ENCODE data around the gene CPNE4.
"Not testable (repeated sequence)": the region's sequence is repeated elsewhere in the genome, so short reads cannot be mapped to it uniquely, and the experiment has no call there.

Gene CPNE4

GRCh38 chr3:131960324-131960723 lies 74.5 kb downstream of the CPNE4 start:
- DNase-seq (ENCODE audit: low read depth in 2 of 2): no peak

DNA sequence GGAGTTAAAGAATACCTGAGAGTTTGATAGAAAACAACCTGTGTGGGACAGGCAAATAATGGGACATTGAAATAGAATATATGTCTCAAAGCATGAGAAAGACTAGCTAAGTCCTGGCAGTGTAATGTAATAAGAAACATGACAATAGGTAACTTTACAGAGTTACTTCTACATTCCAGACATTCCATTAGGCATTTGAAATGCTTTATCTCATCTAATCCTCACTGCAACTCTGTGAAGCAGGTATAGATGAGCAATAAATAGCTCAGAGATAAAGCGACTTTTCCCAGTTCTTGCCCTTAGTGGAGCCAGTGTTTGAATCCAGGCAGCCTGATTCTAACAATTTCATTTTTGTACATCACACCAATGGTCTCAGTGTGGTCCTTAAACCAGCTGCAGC lies 76.8 kb downstream of the CPNE4 start:
- DNase-seq (ENCODE audit: low read depth in 2 of 2): no peak

GRCh38 chr3:131957511-131957910 lies 77.3 kb downstream of the CPNE4 start:
- DNase-seq (ENCODE audit: low read depth in 2 of 2): no peak

- no peak for DNase-seq (ENCODE audit: low read depth in 2 of 2)
These were observed 86.0 kb downstream of the CPNE4 start for GRCh38 chr3:131948806-131949205.

GRCh38 chr3:131944676-131945075 lies 90.1 kb downstream of the CPNE4 start:
- no peak for DNase-seq (ENCODE audit: low read depth in 2 of 2)

- DNase-seq (ENCODE audit: low read depth in 2 of 2): no peak
These were observed 101.1 kb downstream of the CPNE4 start for GRCh38 chr3:131933665-131934064.

GRCh38 chr3:131928593-131928992 lies 106.2 kb downstream of the CPNE4 start:
- DNase-seq (ENCODE audit: low read depth in 2 of 2): no peak

GRCh38 chr3:131925571-131925970 lies 109.2 kb downstream of the CPNE4 start:
- DNase-seq (ENCODE audit: low read depth in 2 of 2): no peak

DNA sequence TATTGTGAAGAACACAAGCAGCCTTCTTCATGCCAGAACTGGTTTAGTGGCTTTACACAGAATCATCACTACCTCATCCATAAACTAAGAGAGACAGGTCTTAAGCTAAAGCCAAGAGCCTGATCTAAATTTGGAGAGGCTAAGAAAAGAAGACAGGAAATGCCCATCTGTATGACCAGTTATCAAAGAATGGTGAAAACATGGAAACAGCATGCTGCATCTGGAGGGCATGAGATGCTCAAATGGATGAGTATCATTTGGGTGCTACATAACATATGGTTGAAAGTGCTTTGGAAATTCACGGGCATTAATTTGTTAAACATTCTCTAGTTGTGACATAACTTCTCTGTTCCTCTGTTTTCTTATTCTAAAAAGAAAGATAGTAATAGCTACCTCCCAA lies 112.5 kb downstream of the CPNE4 start:
- DNase-seq (ENCODE audit: low read depth in 2 of 2): no peak

- no peak for DNase-seq (ENCODE audit: low read depth in 2 of 2)
These were observed 117.8 kb downstream of the CPNE4 start for GRCh38 chr3:131917006-131917405.

- no peak for DNase-seq (ENCODE audit: low read depth in 2 of 2)
These were observed 120.6 kb downstream of the CPNE4 start for GRCh38 chr3:131914090-131914691.

- no peak for DNase-seq (ENCODE audit: low read depth in 2 of 2)
These were observed 122.6 kb downstream of the CPNE4 start for GRCh38 chr3:131912255-131912654.

GRCh38 chr3:131907796-131908195 lies 127.0 kb downstream of the CPNE4 start:
- no peak for DNase-seq (ENCODE audit: low read depth in 2 of 2)

GRCh38 chr3:131903988-131904415 lies 130.8 kb downstream of the CPNE4 start:
- no peak for DNase-seq (ENCODE audit: low read depth in 2 of 2)

GRCh38 chr3:131901686-131902085 lies 133.1 kb downstream of the CPNE4 start:
- no peak for DNase-seq (ENCODE audit: low read depth in 2 of 2)

- no peak for DNase-seq (ENCODE audit: low read depth in 2 of 2)
These were observed 133.9 kb downstream of the CPNE4 start for GRCh38 chr3:131900891-131901290.

- no peak for DNase-seq (ENCODE audit: low read depth in 2 of 2)
These were observed 135.8 kb downstream of the CPNE4 start for GRCh38 chr3:131899021-131899420.

- no peak for DNase-seq (ENCODE audit: low read depth in 2 of 2)
These were observed 136.5 kb downstream of the CPNE4 start for GRCh38 chr3:131898346-131898745.

GRCh38 chr3:131896285-131896684 lies 138.5 kb downstream of the CPNE4 start:
- DNase-seq (ENCODE audit: low read depth in 2 of 2): no peak

GRCh38 chr3:131895766-131896165 lies 139.0 kb downstream of the CPNE4 start:
- DNase-seq (ENCODE audit: low read depth in 2 of 2): no peak

GRCh38 chr3:131892331-131892730 lies 142.5 kb downstream of the CPNE4 start:
- DNase-seq (ENCODE audit: low read depth in 2 of 2): no peak

DNA sequence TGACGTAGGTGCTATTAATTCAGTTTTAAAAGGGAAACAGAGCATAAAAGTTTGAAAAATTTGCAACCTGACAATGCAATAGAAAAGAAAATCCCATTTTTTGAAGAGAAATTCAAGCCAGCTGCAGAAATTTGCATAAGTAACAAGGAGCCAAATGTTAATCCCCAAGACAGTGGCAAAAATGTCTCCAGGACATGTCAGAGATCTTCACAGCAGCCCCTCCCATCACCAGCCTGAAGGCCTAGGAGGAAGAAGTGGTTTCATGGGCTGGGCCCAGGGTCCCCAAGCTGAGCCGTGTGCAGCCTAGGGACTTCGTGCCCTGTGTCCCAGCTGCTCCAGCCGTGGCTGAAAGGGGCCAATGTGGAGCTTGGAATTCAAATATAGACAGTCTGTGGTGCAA lies 148.9 kb downstream of the CPNE4 start:
- DNase-seq (ENCODE audit: low read depth in 2 of 2): not testable (repeated sequence)

DNA sequence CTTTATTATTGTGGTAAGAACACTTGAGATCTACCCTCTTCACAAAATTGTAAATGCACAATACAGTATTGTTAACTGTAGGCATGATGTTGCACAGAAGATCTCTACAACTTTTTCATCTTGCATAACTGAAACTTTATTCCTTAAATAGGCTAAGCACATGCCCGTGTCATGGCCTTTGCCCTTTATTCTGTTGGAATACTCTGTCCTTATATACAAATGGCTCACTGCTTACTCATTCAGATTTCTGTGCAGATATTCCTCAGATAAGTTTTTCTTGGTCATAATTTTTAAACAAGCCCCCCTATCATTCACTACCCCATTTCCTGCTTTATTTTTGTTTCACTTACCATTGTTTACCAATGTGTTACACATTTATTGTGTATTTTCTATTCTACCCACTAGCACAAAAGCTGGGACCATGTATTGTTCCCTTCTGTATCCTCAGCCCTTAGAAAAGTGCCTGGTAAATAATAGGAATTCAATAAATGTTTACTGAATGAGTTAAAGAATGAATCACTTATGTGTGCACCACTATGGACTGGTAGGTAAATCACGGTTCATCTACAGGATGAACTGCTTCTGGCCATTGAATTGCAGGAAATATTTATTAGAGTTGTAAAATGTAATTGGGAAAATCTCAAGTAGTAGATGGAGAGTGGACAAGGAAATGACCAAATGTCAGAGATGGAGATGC lies 151.0 kb downstream of the CPNE4 start:
- no peak for DNase-seq (ENCODE audit: low read depth in 2 of 2)

- no peak for DNase-seq (ENCODE audit: low read depth in 2 of 2)
These were observed 151.7 kb downstream of the CPNE4 start for GRCh38 chr3:131883086-131883485.
